ENCODE measurements around the gene RAD51B.

DNA sequence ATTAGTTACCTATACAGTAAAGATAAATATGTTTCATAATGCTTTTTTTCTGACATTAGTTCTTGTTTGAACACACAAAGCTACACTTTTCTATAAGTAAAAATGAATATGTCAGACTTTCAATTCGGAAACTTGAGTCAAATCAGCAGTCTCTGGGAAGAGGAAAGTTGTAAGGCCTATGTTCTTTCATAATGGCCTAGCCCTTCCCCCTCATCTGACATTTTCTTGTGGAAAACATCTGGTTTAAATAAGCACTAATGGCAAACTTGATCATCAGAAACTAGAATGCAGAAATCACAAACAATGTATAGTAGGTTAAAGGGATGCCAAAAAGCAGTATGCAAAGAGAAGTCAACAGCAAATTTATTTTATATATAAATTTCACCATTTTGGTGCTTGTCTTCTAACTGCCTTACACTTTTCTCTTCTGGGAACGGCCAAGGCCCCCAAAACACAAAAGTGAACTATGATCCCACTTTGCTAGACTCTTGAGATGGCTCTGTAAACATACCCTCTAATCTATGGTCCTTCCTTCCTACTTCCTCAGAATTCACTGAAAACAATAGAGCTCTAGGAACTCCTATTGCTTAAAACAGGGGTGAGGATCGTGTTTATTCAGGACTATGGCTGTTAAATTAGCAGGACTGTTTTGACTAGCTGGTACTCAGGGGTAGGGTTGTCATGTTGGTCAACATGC, 444.1 kb downstream of the RAD51B start:
- TF ChIP-seq EP300 (IDR thresholded peaks at IDR 0.05) (no peak), CTCF (IDR thresholded peaks at IDR 0.05) (no peak)

Data from ovary (tissue), 3 donors.